ENCODE measurements around the gene GALNT17. TPM values are rescaled to one million over a fixed set of nuclear protein-coding genes. Genes with fewer than 3 reads are reported as not detected.

GALNT17 gene
- under 1 TPM in 2 of 5 donors, not detected in 3; 0.09 to 0.20 TPM for total RNA-seq
- 0.04 TPM for total RNA-seq (2013)
- total RNA-seq: 0 reads per million in 29 experiments

DNA sequence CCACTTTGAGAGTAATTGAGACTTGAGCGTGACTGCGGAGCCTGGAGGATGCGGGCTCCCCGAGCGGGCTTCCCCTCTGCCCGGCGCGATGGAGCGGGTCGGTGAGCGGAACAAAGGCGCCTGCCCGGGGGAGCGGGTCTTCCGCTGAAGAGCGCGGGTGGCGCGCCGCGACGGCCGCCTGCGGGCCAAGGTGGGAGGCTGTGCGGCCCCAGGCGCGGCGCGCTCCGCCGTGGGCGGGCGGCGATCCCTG lies at the start of gene GALNT17:
Gene GALNT17, plus strand, starts transcription at position 18 of the 250 bp plus-strand sequence.
- no peak within 1 kb of the TSS for H3K4me3 ChIP-seq (ENCODE audit: control insufficient read depth in 1 of 2, extremely low read depth in 1 of 2, low read length in 1 of 2)
- 10% methylated on average over 34 of the region's 34 CpGs for WGBS (ENCODE audit: insufficient coverage)
- H3K9me3 ChIP-seq: no peaks in the 10 kb centered on the region
- H3K36me3 ChIP-seq (ENCODE audit: control insufficient read depth in 2 of 2, extremely low read depth in 1 of 2, insufficient read depth in 1 of 2, low read length in 1 of 2): no peaks in the 10 kb centered on the region
- Mint-ChIP-seq H3K36me3 (no peaks in the 10 kb centered on the region), H3K9me3 (peaks cover 0 to 7% (median 6%) of the 10 kb centered on the region in 3 donors), H3K4me3 (no peak within 1 kb of the TSS), H3K27ac (no peak within 1 kb of the TSS), H3K27me3 (peaks cover 22 to 28% of the 10 kb centered on the region in 2 donors), H3K4me1 (peaks cover 0 to 4% (median 0%) of the 10 kb centered on the region in 3 donors)
- H3K27ac ChIP-seq (ENCODE audit: low read length): no peak within 1 kb of the TSS
- peaks cover 7 to 19% of the 10 kb centered on the region in 2 experiments for H3K27me3 ChIP-seq (replicated peaks in 1 of 2; ENCODE audit: control insufficient read depth in 2 of 2, extremely low read depth in 1 of 2, insufficient read depth in 2 of 2, low read length in 1 of 2)
- ChIA-PET CTCF (no interaction called here), POLR2A (no interaction called here)
- ATAC-seq (replicated peaks in 1 of 4) (no peak), DNase-seq (no peak)
- H3K4me1 ChIP-seq (ENCODE audit: control insufficient read depth in 1 of 2, extremely low read depth in 1 of 2, insufficient read depth in 2 of 2, low read length in 2 of 2): no peaks in the 10 kb centered on the region

DNA sequence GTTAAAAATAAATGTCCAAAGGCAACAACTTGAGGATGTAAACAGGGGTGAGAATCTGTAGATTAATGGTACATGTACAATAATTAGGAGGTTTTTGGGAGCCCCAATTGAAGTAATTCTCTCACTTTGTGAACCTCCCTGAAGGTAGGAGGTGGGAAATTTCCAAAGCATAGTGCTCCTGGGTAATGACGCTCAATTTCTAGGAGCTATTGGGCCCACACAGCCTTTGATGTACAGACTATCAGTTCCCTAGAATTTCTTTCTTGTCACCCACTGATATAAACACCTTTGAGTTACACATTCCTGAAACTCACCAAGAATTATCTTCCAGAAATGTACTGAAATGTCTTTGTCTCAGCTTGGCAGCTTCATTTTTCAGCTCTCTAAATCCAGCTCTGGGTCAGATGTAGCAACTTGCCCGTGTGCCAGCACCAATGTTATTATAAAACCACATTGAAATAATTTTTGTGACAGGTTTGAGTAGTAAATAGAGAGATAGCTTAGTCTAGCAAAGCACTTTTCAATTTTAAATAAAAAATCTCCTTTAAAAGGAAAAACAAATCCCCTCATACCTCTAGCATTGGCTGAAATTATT lies 36.6 kb upstream of the GALNT17 start:
- H3K27me3 ChIP-seq (replicated peaks in 1 of 2; ENCODE audit: control insufficient read depth in 2 of 2, extremely low read depth in 1 of 2, insufficient read depth in 2 of 2, low read length in 1 of 2): no peaks in the 10 kb centered on the region
- no peaks in the 10 kb centered on the region for H3K27me3 Mint-ChIP-seq
- no CpG with 5 or more reads among the region's 2 CpGs for WGBS (ENCODE audit: insufficient coverage)
- no peaks in the 10 kb centered on the region for H3K4me1 Mint-ChIP-seq
- H3K27ac Mint-ChIP-seq: no peak overlapping the region
- H3K4me1 ChIP-seq (ENCODE audit: control insufficient read depth in 1 of 2, extremely low read depth in 1 of 2, insufficient read depth in 2 of 2, low read length in 2 of 2): no peaks in the 10 kb centered on the region
- H3K36me3 Mint-ChIP-seq: no peaks in the 10 kb centered on the region
- no peak for DNase-seq
- no peak overlapping the region for H3K4me3 ChIP-seq (ENCODE audit: control insufficient read depth in 1 of 2, extremely low read depth in 1 of 2, low read length in 1 of 2)
- ChIA-PET POLR2A (no interaction called here), CTCF (no interaction called here)
- no peaks in the 10 kb centered on the region for H3K9me3 ChIP-seq
- no peaks in the 10 kb centered on the region for H3K36me3 ChIP-seq (ENCODE audit: control insufficient read depth in 2 of 2, extremely low read depth in 1 of 2, insufficient read depth in 1 of 2, low read length in 1 of 2)
- H3K27ac ChIP-seq (ENCODE audit: low read length): no peak overlapping the region
- H3K4me3 Mint-ChIP-seq: no peak overlapping the region
- H3K9me3 Mint-ChIP-seq: peaks cover 11 to 30% (median 24%) of the 10 kb centered on the region in 3 donors
- no peak for ATAC-seq (replicated peaks in 1 of 4)

GRCh38 chr7:71096351-71096750 lies 35.6 kb upstream of the GALNT17 start:
- H3K27me3 Mint-ChIP-seq: no peaks in the 10 kb centered on the region
- DNase-seq (no peak), ATAC-seq (replicated peaks in 1 of 4) (no peak)
- no peaks in the 10 kb centered on the region for H3K9me3 ChIP-seq
- WGBS (ENCODE audit: insufficient coverage): 86% methylated on average over 1 of the region's 1 CpG
- H3K4me3 Mint-ChIP-seq: no peak overlapping the region
- H3K27me3 ChIP-seq (replicated peaks in 1 of 2; ENCODE audit: control insufficient read depth in 2 of 2, extremely low read depth in 1 of 2, insufficient read depth in 2 of 2, low read length in 1 of 2): no peaks in the 10 kb centered on the region
- H3K9me3 Mint-ChIP-seq: peaks cover 9 to 26% (median 20%) of the 10 kb centered on the region in 3 donors
- no peak overlapping the region for H3K27ac ChIP-seq (ENCODE audit: low read length)
- CTCF ChIA-PET: no interaction called here
- no peaks in the 10 kb centered on the region for H3K4me1 Mint-ChIP-seq
- no peaks in the 10 kb centered on the region for H3K36me3 ChIP-seq (ENCODE audit: control insufficient read depth in 2 of 2, extremely low read depth in 1 of 2, insufficient read depth in 1 of 2, low read length in 1 of 2)
- no peak overlapping the region for H3K27ac Mint-ChIP-seq
- H3K4me3 ChIP-seq (ENCODE audit: control insufficient read depth in 1 of 2, extremely low read depth in 1 of 2, low read length in 1 of 2): no peak overlapping the region
- no peaks in the 10 kb centered on the region for H3K36me3 Mint-ChIP-seq
- H3K4me1 ChIP-seq (ENCODE audit: control insufficient read depth in 1 of 2, extremely low read depth in 1 of 2, insufficient read depth in 2 of 2, low read length in 2 of 2): no peaks in the 10 kb centered on the region
- POLR2A ChIA-PET: no interaction called here

GRCh38 chr7:71106226-71106625 lies 25.7 kb upstream of the GALNT17 start:
- ChIA-PET POLR2A (no interaction called here), CTCF (interaction anchor here in 1 of 2 donors (0.6 kb wide), 1 partner anchor 121 kb away, joined by 3 read pairs; no protein-coding TSS in a partner anchor)
- H3K4me1 ChIP-seq (ENCODE audit: control insufficient read depth in 1 of 2, extremely low read depth in 1 of 2, insufficient read depth in 2 of 2, low read length in 2 of 2): no peaks in the 10 kb centered on the region
- DNase-seq: no peak
- H3K4me3 ChIP-seq (ENCODE audit: control insufficient read depth in 1 of 2, extremely low read depth in 1 of 2, low read length in 1 of 2): no peak overlapping the region
- H3K27ac ChIP-seq (ENCODE audit: low read length): no peak overlapping the region
- WGBS (ENCODE audit: insufficient coverage): 93% methylated on average over 3 of the region's 4 CpGs
- Mint-ChIP-seq H3K27me3 (no peaks in the 10 kb centered on the region), H3K9me3 (peaks cover 7 to 13% (median 12%) of the 10 kb centered on the region in 3 donors), H3K27ac (no peak overlapping the region), H3K36me3 (no peaks in the 10 kb centered on the region), H3K4me1 (no peaks in the 10 kb centered on the region), H3K4me3 (no peak overlapping the region)
- H3K9me3 ChIP-seq: no peaks in the 10 kb centered on the region
- H3K36me3 ChIP-seq (ENCODE audit: control insufficient read depth in 2 of 2, extremely low read depth in 1 of 2, insufficient read depth in 1 of 2, low read length in 1 of 2): no peaks in the 10 kb centered on the region
- ATAC-seq (replicated peaks in 1 of 4): no peak
- no peaks in the 10 kb centered on the region for H3K27me3 ChIP-seq (replicated peaks in 1 of 2; ENCODE audit: control insufficient read depth in 2 of 2, extremely low read depth in 1 of 2, insufficient read depth in 2 of 2, low read length in 1 of 2)

DNA sequence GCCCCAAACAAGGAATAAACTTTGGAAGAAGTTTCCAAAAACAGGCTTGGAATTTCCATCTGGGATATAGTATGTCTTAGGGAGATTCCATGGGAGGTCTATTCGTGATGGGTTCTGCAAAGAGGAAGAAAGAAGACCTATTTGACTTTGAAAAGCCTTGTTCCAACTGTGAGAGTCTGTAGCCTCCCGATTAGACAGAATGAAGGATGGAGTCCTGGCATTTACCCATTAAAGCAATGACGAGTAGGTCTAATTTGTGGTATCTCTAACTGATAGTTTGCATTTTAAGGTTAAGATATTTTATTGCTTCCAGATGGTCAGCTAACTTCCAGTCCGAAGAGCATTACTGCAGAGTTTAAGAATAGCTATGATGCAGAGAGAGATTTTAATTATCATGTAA lies 19.5 kb upstream of the GALNT17 start:
- CTCF ChIA-PET: no interaction called here
- peaks cover 10 to 31% (median 17%) of the 10 kb centered on the region in 3 donors for H3K9me3 Mint-ChIP-seq
- Histone ChIP-seq H3K36me3 (ENCODE audit: control insufficient read depth in 2 of 2, extremely low read depth in 1 of 2, insufficient read depth in 1 of 2, low read length in 1 of 2) (no peaks in the 10 kb centered on the region), H3K9me3 (no peaks in the 10 kb centered on the region), H3K4me1 (ENCODE audit: control insufficient read depth in 1 of 2, extremely low read depth in 1 of 2, insufficient read depth in 2 of 2, low read length in 2 of 2) (no peaks in the 10 kb centered on the region), H3K4me3 (ENCODE audit: control insufficient read depth in 1 of 2, extremely low read depth in 1 of 2, low read length in 1 of 2) (no peak overlapping the region), H3K27me3 (replicated peaks in 1 of 2; ENCODE audit: control insufficient read depth in 2 of 2, extremely low read depth in 1 of 2, insufficient read depth in 2 of 2, low read length in 1 of 2) (no peaks in the 10 kb centered on the region), H3K27ac (ENCODE audit: low read length) (no peak overlapping the region)
- ATAC-seq (replicated peaks in 1 of 4) (no peak), DNase-seq (no peak)
- WGBS (ENCODE audit: insufficient coverage): 72% methylated on average over 3 of the region's 4 CpGs
- H3K36me3 Mint-ChIP-seq: no peaks in the 10 kb centered on the region
- H3K4me1 Mint-ChIP-seq: no peaks in the 10 kb centered on the region
- H3K4me3 Mint-ChIP-seq: no peak overlapping the region
- POLR2A ChIA-PET: no interaction called here
- H3K27ac Mint-ChIP-seq: no peak overlapping the region
- H3K27me3 Mint-ChIP-seq: no peaks in the 10 kb centered on the region

- no peaks in the 10 kb centered on the region for H3K36me3 Mint-ChIP-seq
- no peaks in the 10 kb centered on the region for H3K27me3 ChIP-seq (replicated peaks in 1 of 2; ENCODE audit: control insufficient read depth in 2 of 2, extremely low read depth in 1 of 2, insufficient read depth in 2 of 2, low read length in 1 of 2)
- ATAC-seq (replicated peaks in 1 of 4) (no peak), DNase-seq (no peak)
- H3K4me3 Mint-ChIP-seq: no peak overlapping the region
- CTCF ChIA-PET: no interaction called here
- POLR2A ChIA-PET: no interaction called here
- no peaks in the 10 kb centered on the region for H3K27me3 Mint-ChIP-seq
- no peak overlapping the region for H3K27ac Mint-ChIP-seq
- H3K9me3 Mint-ChIP-seq: peaks cover 6 to 21% (median 9%) of the 10 kb centered on the region in 3 donors
- no peaks in the 10 kb centered on the region for H3K4me1 Mint-ChIP-seq
- H3K9me3 ChIP-seq: no peaks in the 10 kb centered on the region
- H3K36me3 ChIP-seq (ENCODE audit: control insufficient read depth in 2 of 2, extremely low read depth in 1 of 2, insufficient read depth in 1 of 2, low read length in 1 of 2): no peaks in the 10 kb centered on the region
- no peak overlapping the region for H3K4me3 ChIP-seq (ENCODE audit: control insufficient read depth in 1 of 2, extremely low read depth in 1 of 2, low read length in 1 of 2)
- no peaks in the 10 kb centered on the region for H3K4me1 ChIP-seq (ENCODE audit: control insufficient read depth in 1 of 2, extremely low read depth in 1 of 2, insufficient read depth in 2 of 2, low read length in 2 of 2)
- WGBS (ENCODE audit: insufficient coverage): no CpG with 5 or more reads among the region's 3 CpGs
- no peak overlapping the region for H3K27ac ChIP-seq (ENCODE audit: low read length)
These were observed 11.8 kb upstream of the GALNT17 start for GRCh38 chr7:71120096-71120495.

GRCh38 chr7:71129126-71129525 lies 2.8 kb upstream of the GALNT17 start:
- POLR2A ChIA-PET: no interaction called here
- ATAC-seq (replicated peaks in 1 of 4) (no peak), DNase-seq (no peak)
- no peaks in the 10 kb centered on the region for H3K36me3 ChIP-seq (ENCODE audit: control insufficient read depth in 2 of 2, extremely low read depth in 1 of 2, insufficient read depth in 1 of 2, low read length in 1 of 2)
- H3K9me3 ChIP-seq: no peaks in the 10 kb centered on the region
- CTCF ChIA-PET: no interaction called here
- Mint-ChIP-seq H3K27ac (no peak overlapping the region), H3K36me3 (no peaks in the 10 kb centered on the region), H3K4me3 (no peak overlapping the region), H3K27me3 (peaks cover 22 to 28% of the 10 kb centered on the region in 2 donors), H3K9me3 (peaks cover 0 to 8% (median 5%) of the 10 kb centered on the region in 3 donors), H3K4me1 (peaks cover 0 to 4% (median 0%) of the 10 kb centered on the region in 3 donors)
- H3K27me3 ChIP-seq (replicated peaks in 1 of 2; ENCODE audit: control insufficient read depth in 2 of 2, extremely low read depth in 1 of 2, insufficient read depth in 2 of 2, low read length in 1 of 2): peaks cover 7 to 17% of the 10 kb centered on the region in 2 experiments
- H3K4me3 ChIP-seq (ENCODE audit: control insufficient read depth in 1 of 2, extremely low read depth in 1 of 2, low read length in 1 of 2): no peak overlapping the region
- no CpG with 5 or more reads among the region's 3 CpGs for WGBS (ENCODE audit: insufficient coverage)
- H3K4me1 ChIP-seq (ENCODE audit: control insufficient read depth in 1 of 2, extremely low read depth in 1 of 2, insufficient read depth in 2 of 2, low read length in 2 of 2): no peaks in the 10 kb centered on the region
- no peak overlapping the region for H3K27ac ChIP-seq (ENCODE audit: low read length)
